Measurements from ENCODE around the gene RGS14.
A peak's percentile ranks its signal among the peaks of the same experiment; 100 is the strongest.

Gene RGS14

DNA sequence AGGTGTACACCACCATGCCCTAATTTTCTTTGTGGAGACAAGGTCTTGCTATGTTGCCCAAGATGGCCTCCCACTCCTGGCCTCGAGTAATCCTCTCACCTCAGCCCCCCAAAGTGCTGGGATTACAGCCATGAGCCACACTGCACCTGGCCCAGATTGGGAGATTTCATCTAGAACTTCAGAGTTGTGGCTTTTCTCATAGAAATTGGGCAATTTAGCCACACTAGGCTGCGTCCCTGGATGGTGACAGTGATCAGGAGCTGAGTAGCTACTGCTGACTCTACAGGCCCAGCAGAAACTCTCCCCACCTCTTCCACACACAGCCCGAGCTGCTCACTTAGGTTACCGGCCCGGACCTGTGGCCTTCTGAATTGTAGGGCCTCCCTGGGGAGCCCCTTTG is 35.0 kb downstream of the RGS14 start:
- Histone ChIP-seq H3K4me3 (ENCODE audit: low read length) (no peak overlapping the region), H3K27me3 (ENCODE audit: control insufficient read depth, insufficient read depth, low read length) (no peaks in the 10 kb centered on the region), H3K27ac (ENCODE audit: low read length) (no peak overlapping the region), H3K36me3 (ENCODE audit: control insufficient read depth, insufficient read depth, low read length) (no peaks in the 10 kb centered on the region), H3K9me3 (ENCODE audit: control insufficient read depth, insufficient read depth, low read length) (no peaks in the 10 kb centered on the region), H3K4me1 (ENCODE audit: control insufficient read depth, insufficient read depth, low read length) (peaks cover 4% of the 10 kb centered on the region)
- DNase-seq (ENCODE audit: low read depth, low spot score) = no peak
- WGBS (ENCODE audit: insufficient coverage, insufficient read length) = no CpG with 5 or more reads among the region's 5 CpGs

DNA sequence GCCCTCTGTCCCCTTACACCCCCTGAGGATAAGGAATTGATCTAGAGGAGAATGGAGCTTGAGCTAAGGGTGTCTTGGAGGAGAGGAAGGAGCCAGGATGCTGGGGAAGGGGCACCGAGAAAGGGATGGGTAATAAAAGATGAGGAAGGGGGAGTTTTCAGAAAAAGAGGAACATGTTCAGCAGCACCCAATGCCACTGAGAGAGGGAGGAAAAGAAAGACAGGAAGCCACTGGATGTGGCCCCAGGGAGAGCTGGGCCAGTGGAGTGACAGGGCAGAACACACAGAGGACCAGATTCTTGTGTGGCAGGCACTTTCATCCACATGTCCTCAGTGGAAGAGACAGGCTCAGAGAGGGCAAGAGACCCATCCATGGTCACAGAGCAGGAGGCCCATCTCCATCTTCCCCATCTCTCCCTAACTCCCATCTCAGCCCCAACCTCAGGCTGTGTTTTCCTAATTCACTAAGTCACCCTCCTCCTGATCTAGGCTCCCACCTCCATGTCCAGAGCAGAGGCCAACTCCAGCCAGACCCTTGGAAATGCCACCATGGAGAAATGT is 35.6 kb downstream of the RGS14 start:
- no peak overlapping the region for H3K27ac ChIP-seq (ENCODE audit: low read length)
- H3K9me3 ChIP-seq (ENCODE audit: control insufficient read depth, insufficient read depth, low read length) = no peaks in the 10 kb centered on the region
- peaks cover 4% of the 10 kb centered on the region for H3K4me1 ChIP-seq (ENCODE audit: control insufficient read depth, insufficient read depth, low read length)
- H3K36me3 ChIP-seq (ENCODE audit: control insufficient read depth, insufficient read depth, low read length) = no peaks in the 10 kb centered on the region
- DNase-seq (ENCODE audit: low read depth, low spot score) = no peak
- WGBS (ENCODE audit: insufficient coverage, insufficient read length) = no CpG with 5 or more reads among the region's 1 CpG
- no peaks in the 10 kb centered on the region for H3K27me3 ChIP-seq (ENCODE audit: control insufficient read depth, insufficient read depth, low read length)
- H3K4me3 ChIP-seq (ENCODE audit: low read length) = no peak overlapping the region

DNA sequence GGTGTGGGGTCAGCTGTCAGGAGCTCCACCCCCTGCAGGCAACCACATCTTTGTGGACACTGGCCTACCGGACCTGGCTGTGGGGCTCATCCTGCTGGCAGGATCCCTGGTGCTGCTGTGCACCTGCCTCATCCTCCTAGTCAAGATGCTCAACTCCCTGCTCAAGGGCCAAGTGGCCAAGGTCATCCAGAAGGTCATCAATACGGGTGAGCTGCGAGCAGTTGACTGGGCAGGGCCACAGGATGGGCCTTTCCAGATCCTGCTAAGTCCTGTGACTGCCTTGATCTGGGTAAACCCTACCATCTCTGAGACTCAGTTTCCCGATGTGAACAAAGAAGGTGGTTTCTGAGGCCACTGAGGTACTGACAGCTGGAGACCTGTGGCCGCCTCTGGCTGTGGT is 36.3 kb downstream of the RGS14 start:
- H3K27me3 ChIP-seq (ENCODE audit: control insufficient read depth, insufficient read depth, low read length) = no peaks in the 10 kb centered on the region
- H3K27ac ChIP-seq (ENCODE audit: low read length) = no peak overlapping the region
- DNase-seq (ENCODE audit: low read depth, low spot score) = no peak

DNA sequence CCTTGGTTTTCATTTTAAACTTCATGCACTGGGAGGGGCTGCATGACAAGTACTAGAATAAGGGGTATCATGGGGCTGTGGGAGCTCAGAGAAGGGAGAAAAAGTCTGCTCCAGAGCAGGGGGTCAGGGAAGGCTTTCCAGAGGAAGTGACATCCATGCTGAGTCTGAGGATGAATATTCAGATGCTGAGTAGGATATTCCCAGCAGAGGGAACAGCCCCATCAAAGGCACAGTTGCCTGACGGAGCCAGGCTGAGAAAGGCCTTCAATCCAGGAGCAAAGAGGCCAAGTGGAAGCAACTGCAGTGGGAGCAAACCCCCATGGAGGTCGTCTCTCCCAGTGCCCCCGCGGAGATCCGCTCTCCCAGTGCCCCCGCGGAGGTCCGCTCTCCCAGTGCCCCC is 38.4 kb downstream of the RGS14 start:
- H3K36me3 ChIP-seq (ENCODE audit: control insufficient read depth, insufficient read depth, low read length) = no peaks in the 10 kb centered on the region
- no peak overlapping the region for H3K4me3 ChIP-seq (ENCODE audit: low read length)
- peaks cover 4% of the 10 kb centered on the region for H3K4me1 ChIP-seq (ENCODE audit: control insufficient read depth, insufficient read depth, low read length)
- H3K27ac ChIP-seq (ENCODE audit: low read length) = no peak overlapping the region
- no peak for DNase-seq (ENCODE audit: low read depth, low spot score)
- H3K27me3 ChIP-seq (ENCODE audit: control insufficient read depth, insufficient read depth, low read length) = no peaks in the 10 kb centered on the region
- WGBS (ENCODE audit: insufficient coverage, insufficient read length) = no CpG with 5 or more reads among the region's 8 CpGs
- no peaks in the 10 kb centered on the region for H3K9me3 ChIP-seq (ENCODE audit: control insufficient read depth, insufficient read depth, low read length)

More for the DNA sequence above, 36.3 kb downstream of the RGS14 start:
- Histone ChIP-seq H3K9me3 (ENCODE audit: control insufficient read depth, insufficient read depth, low read length) (no peaks in the 10 kb centered on the region), H3K4me3 (ENCODE audit: low read length) (no peak overlapping the region), H3K36me3 (ENCODE audit: control insufficient read depth, insufficient read depth, low read length) (no peaks in the 10 kb centered on the region), H3K4me1 (ENCODE audit: control insufficient read depth, insufficient read depth, low read length) (peaks cover 4% of the 10 kb centered on the region)
- no CpG with 5 or more reads among the region's 5 CpGs for WGBS (ENCODE audit: insufficient coverage, insufficient read length)

DNA sequence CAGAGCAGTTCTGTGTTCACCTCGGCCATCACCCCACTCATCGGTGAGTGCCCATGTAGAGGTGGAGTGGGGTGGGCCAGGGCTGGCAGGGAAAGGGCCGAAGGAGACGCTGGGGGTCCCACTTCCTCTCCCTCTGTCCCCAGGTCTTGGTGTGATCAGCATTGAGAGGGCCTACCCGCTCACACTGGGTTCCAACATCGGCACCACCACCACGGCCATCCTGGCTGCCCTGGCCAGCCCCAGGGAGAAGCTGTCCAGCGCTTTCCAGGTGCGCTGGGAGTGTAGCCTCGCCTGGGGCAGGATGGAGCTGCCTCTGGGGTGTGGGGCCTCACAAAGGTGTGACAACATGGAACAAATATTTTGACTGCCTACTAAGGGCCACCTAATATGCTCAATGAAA is 39.1 kb downstream of the RGS14 start:
- H3K4me3 ChIP-seq (ENCODE audit: low read length) = no peak overlapping the region
- H3K4me1 ChIP-seq (ENCODE audit: control insufficient read depth, insufficient read depth, low read length) = peaks cover 4% of the 10 kb centered on the region
- WGBS (ENCODE audit: insufficient coverage, insufficient read length) = no CpG with 5 or more reads among the region's 10 CpGs
- no peak overlapping the region for H3K27ac ChIP-seq (ENCODE audit: low read length)
- no peak for DNase-seq (ENCODE audit: low read depth, low spot score)
- H3K9me3 ChIP-seq (ENCODE audit: control insufficient read depth, insufficient read depth, low read length) = no peaks in the 10 kb centered on the region
- H3K36me3 ChIP-seq (ENCODE audit: control insufficient read depth, insufficient read depth, low read length) = no peaks in the 10 kb centered on the region
- H3K27me3 ChIP-seq (ENCODE audit: control insufficient read depth, insufficient read depth, low read length) = no peaks in the 10 kb centered on the region

GRCh38 chr5:177397875-177398390 is 40.2 kb downstream of the RGS14 start:
- Histone ChIP-seq H3K4me1 (ENCODE audit: control insufficient read depth, insufficient read depth, low read length) (peaks cover 7% of the 10 kb centered on the region), H3K4me3 (ENCODE audit: low read length) (no peak overlapping the region), H3K36me3 (ENCODE audit: control insufficient read depth, insufficient read depth, low read length) (no peaks in the 10 kb centered on the region), H3K27me3 (ENCODE audit: control insufficient read depth, insufficient read depth, low read length) (no peaks in the 10 kb centered on the region; the same call in 1 of the 2 replicates), H3K9me3 (ENCODE audit: control insufficient read depth, insufficient read depth, low read length) (no peaks in the 10 kb centered on the region), H3K27ac (ENCODE audit: low read length) (no peak overlapping the region)
- WGBS (ENCODE audit: insufficient coverage, insufficient read length) = no CpG with 5 or more reads among the region's 16 CpGs
- DNase-seq (ENCODE audit: low read depth, low spot score) = no peak

DNA sequence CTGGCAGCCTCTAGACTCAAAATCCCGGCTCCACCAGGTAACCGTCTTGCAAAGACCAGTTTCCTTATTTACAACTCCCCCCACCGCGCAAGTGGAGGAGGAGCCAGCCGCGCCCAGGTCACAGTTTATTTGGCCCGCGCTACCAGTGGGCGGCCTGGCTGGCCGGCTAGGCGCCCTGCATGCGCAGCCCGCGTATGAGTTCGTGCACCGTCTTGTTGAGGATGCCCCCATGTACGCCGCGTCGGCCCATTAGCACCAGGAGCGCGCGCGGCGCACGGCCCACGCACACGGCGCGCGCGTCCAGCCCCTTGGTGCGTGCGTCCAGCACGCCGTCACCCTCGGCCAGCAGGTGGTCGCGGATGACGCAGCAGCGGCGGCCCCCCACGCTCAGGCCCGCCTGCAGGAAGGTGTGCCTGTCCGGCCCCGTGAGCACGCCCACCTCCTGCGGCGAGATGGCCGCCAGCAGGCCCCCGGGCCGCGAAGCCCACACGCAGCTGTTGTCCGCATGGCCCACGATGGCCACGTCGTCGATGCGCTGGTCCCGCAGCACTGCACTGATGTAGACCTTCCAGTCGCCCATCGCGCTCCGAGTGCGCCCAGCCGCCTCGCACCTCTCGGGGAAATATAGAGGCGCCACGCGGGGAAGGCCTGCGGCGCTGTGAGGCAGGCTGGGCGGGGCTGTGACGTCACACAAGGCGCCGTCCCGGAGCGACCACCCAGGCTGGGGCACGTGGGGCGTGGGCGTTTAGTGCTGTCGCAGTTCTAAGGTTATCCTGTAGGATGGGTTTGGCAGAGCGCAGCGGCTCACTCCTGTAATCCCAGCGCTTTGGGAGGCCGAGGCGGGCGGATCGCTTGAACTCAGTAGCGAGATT is 42.5 kb downstream of the RGS14 start, which contains the start of gene PFN3:
PFN3 (minus strand) TSS at position 665 of the 872 bp plus-strand sequence; CDS start at position 580, 85 bp downstream.
- Histone ChIP-seq H3K27ac (ENCODE audit: low read length) (no peak within 1 kb of the TSS), H3K36me3 (ENCODE audit: control insufficient read depth, insufficient read depth, low read length) (no peaks in the 10 kb centered on the region), H3K4me1 (ENCODE audit: control insufficient read depth, insufficient read depth, low read length) (peaks cover 7% of the 10 kb centered on the region), H3K4me3 (ENCODE audit: low read length) (no peak within 1 kb of the TSS), H3K27me3 (ENCODE audit: control insufficient read depth, insufficient read depth, low read length) (peaks cover 13% of the 10 kb centered on the region; the same call in 1 of the 2 replicates), H3K9me3 (ENCODE audit: control insufficient read depth, insufficient read depth, low read length) (no peaks in the 10 kb centered on the region)
- DNase-seq (ENCODE audit: low read depth, low spot score) = no peak
- WGBS (ENCODE audit: insufficient coverage, insufficient read length) = no CpG with 5 or more reads among the region's 92 CpGs

DNA sequence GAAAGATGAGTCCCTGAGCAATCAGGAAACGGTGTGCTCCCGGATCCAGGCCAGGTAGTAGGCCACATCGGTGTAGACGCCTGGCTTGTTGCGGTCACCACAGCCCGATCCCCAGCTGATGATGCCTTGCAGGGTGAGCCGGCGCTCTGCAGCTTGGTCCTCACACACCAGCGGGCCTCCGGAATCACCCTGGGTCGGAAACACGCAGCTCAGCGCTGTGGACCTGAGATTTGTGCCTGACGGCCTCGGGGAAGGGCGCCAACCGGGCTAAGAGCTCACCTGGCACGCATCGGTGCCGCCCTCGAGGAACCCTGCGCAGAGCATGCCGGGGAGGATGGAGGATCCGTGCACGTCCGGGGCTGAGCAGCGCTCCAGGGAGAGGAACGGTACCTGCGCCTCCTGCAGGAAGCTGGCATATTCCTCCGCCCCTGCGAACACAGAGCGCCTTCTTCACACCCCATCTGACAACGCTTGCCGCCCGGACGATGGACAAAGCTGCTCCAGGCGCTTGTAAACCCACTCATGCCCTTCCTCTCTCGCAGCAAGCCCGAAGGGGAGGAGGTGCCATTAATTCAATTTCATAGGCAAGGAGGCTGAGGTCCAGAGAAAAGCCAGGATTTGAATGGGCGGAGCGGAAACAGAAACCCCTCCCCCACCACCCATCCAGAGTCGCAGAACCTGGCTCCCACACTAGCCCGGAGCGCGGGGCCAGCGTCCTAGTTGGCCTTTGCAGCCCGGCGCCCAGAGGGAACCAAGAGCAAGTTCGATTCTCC is 44.7 kb downstream of the RGS14 start:
- WGBS (ENCODE audit: insufficient coverage, insufficient read length) = no CpG with 5 or more reads among the region's 49 CpGs
- no peaks in the 10 kb centered on the region for H3K36me3 ChIP-seq (ENCODE audit: control insufficient read depth, insufficient read depth, low read length)
- peaks cover 4% of the 10 kb centered on the region for H3K4me1 ChIP-seq (ENCODE audit: control insufficient read depth, insufficient read depth, low read length)
- H3K9me3 ChIP-seq (ENCODE audit: control insufficient read depth, insufficient read depth, low read length) = no peaks in the 10 kb centered on the region
- H3K27ac ChIP-seq (ENCODE audit: low read length) = no peak overlapping the region
- H3K27me3 ChIP-seq (ENCODE audit: control insufficient read depth, insufficient read depth, low read length) = peaks cover 18% of the 10 kb centered on the region; the same call in 1 of the 2 replicates
- peak; percentile 77 for DNase-seq (ENCODE audit: low read depth, low spot score)
- H3K4me3 ChIP-seq (ENCODE audit: low read length) = peak overlapping the region; percentile 25; the same call in 1 of the 2 replicates

DNA sequence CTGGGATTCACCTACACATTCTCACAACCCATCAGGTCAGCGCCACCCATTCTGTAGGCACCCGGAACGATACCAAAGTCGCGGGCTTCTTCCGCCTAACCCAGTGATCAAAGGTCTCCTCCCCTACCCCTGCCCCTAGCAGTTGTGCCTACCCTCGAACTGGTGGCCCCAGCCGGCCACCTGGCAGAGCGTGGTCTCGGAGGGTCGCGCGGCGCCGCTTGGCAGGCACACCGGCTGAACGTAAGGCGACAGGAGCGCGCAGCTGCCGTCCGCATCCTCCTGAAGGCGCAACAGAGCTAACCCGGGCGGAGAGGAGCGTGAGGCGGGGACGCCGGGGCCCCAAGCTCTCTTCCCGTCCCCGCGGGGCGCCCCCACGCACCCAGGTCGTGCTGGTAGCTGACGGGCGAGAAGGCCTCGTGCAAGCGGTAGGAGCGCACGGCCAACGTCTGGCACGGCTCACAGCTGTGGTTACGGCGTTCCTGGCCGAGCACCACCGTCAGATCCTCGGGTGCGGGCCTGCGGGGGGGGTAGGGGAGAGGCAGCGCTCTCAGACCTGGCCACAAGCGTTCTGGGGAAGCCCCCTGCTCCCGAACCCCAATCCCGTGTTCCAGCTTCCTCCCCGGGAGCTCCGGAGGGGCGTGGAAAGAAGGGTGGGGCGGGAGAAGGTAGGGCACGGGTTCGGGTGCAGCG is 45.5 kb downstream of the RGS14 start:
- peaks cover 18% of the 10 kb centered on the region; the same call in 1 of the 2 replicates for H3K27me3 ChIP-seq (ENCODE audit: control insufficient read depth, insufficient read depth, low read length)
- DNase-seq (ENCODE audit: low read depth, low spot score) = no peak
- H3K27ac ChIP-seq (ENCODE audit: low read length) = no peak overlapping the region
- H3K4me1 ChIP-seq (ENCODE audit: control insufficient read depth, insufficient read depth, low read length) = peaks cover 4% of the 10 kb centered on the region
- H3K9me3 ChIP-seq (ENCODE audit: control insufficient read depth, insufficient read depth, low read length) = no peaks in the 10 kb centered on the region
- WGBS (ENCODE audit: insufficient coverage, insufficient read length) = no CpG with 5 or more reads among the region's 61 CpGs
- peak overlapping the region; percentile 25; the same call in 1 of the 2 replicates for H3K4me3 ChIP-seq (ENCODE audit: low read length)
- no peaks in the 10 kb centered on the region for H3K36me3 ChIP-seq (ENCODE audit: control insufficient read depth, insufficient read depth, low read length)

All from iPS DF 6.9 (cell line).